Lung (tissue), 12 donors: ENCODE data around the gene SERP2. TPM values are rescaled to one million over a fixed set of nuclear protein-coding genes. Genes with fewer than 3 reads are reported as not detected.

Experiments
- ATAC-seq: fragments of 200-7000 bp; cut with Tn5 transposase; one replicate; pipeline ENCODE4 v1.9.1; 2020; ENCODE audit warnings: moderate number of reproducible peaks; ENCODE audit not compliant: insufficient read depth, low FRiP score
- DNase-seq, 3 donors: peaks; one replicate each; pipeline ENCODE4 v3.0.0-alpha.2; 2013 to 2017
- H3K27ac ChIP-seq, 2 donors: one replicate each; pipeline ENCODE4 v1.5.1; 2013; ENCODE audit warnings: mild to moderate bottlenecking in 2 of 2, moderate library complexity in 2 of 2, control low read depth in 1 of 2, inconsistent platforms in 1 of 2, low read depth in 1 of 2, low read length in 1 of 2
- H3K27me3 ChIP-seq, 3 donors: one replicate each; pipeline ENCODE4 v1.5.1; 2013; ENCODE audit warnings: low read length in 2 of 3; ENCODE audit not compliant: control insufficient read depth in 3 of 3, insufficient read depth in 3 of 3
- H3K36me3 ChIP-seq, 4 donors: one replicate each; pipeline ENCODE4 v1.5.1; 2013; ENCODE audit warnings: low read length in 4 of 4, mild to moderate bottlenecking in 1 of 4, moderate library complexity in 1 of 4; ENCODE audit not compliant: control insufficient read depth in 4 of 4, insufficient read depth in 4 of 4
- H3K4me1 ChIP-seq, 5 donors: one replicate each; pipeline ENCODE4 v1.5.1; 2013; ENCODE audit warnings: low read length in 5 of 5, mild to moderate bottlenecking in 2 of 5, moderate library complexity in 1 of 5; ENCODE audit not compliant: control insufficient read depth in 5 of 5, insufficient read depth in 5 of 5
- H3K4me3 ChIP-seq: one replicate; pipeline ENCODE4 v1.5.1; 2013; ENCODE audit warnings: mild to moderate bottlenecking, control low read depth, moderate library complexity
- H3K9ac ChIP-seq, 2 donors: one replicate each; pipeline ENCODE4 v1.5.1; 2013; ENCODE audit warnings: low read length in 2 of 2, control low read depth in 1 of 2; ENCODE audit not compliant: insufficient read depth in 1 of 2
- H3K9me3 ChIP-seq, 4 donors: one replicate each; pipeline ENCODE4 v1.5.1; 2013; ENCODE audit warnings: low read length in 3 of 4, mild to moderate bottlenecking in 1 of 4, moderate library complexity in 1 of 4; ENCODE audit not compliant: control insufficient read depth in 4 of 4, insufficient read depth in 3 of 4
- CTCF ChIP-seq: IDR thresholded peaks from 2 replicates; pipeline ENCODE4 v1.5.1; 2012; ENCODE audit warnings: mild to moderate bottlenecking; ENCODE audit errors: control extremely low read depth, extremely low read depth
- WGBS, 2 donors: extraction: QIAGEN DNeasy Blood & Tissue Kit; methylation state at CpG; one replicate each; pipeline ENCODE4 v1.1.7; 2013; 5-methylcytosine and 5-hydroxymethylcytosine counted together
- polyA plus RNA-seq, 2 donors: library from polyadenylated mRNA; stranded (reverse); fragments of 200-250 nt; gene quantifications; one replicate each; pipeline ENCODE4 v1.2.1, GENCODE V29; 2013
- total RNA-seq, 2 donors: library from RNA; depleted of rRNA in 1 of 2; stranded (reverse); fragments of >200 nt in 1 of 2; gene quantifications; one replicate each; pipeline ENCODE4 v1.2.1, GENCODE V29; 2014 to 2021
- donor health status: control.
- donor health status: control.
- donor health status: Bipolar disorder and iron deficiency.
- donor health status: healthy.
- donor health status: DM: yes; HTN: yes; CAD: no.

Gene SERP2
- total and polyA plus RNA-seq, 4 donors = 4.2 to 6.9 (median 5.9) TPM

GRCh38 chr13:44423824-44424223 is 50.2 kb downstream of the SERP2 start:
- Histone ChIP-seq H3K4me3 (no peak overlapping the region), H3K27ac (no peak overlapping the region), H3K9me3 (peaks cover 0 to 2% (median 0%) of the 10 kb centered on the region in 4 donors), H3K36me3 (no peaks in the 10 kb centered on the region), H3K9ac (no peak overlapping the region), H3K4me1 (peaks cover 0 to 5% (median 0%) of the 10 kb centered on the region in 5 donors), H3K27me3 (no peaks in the 10 kb centered on the region)
- WGBS, 2 donors = 93 to 96% methylated on average over 5 of the region's 5 CpGs
- DNase-seq (no peak), ATAC-seq (no peak)
- TF ChIP-seq CTCF = no peak

GRCh38 chr13:44425041-44425814 is 51.6 kb downstream of the SERP2 start:
- ATAC-seq (no peak), DNase-seq (no peak)
- Histone ChIP-seq H3K4me3 (no peak overlapping the region), H3K4me1 (peaks cover 0 to 5% (median 0%) of the 10 kb centered on the region in 5 donors), H3K27ac (no peak overlapping the region), H3K27me3 (no peaks in the 10 kb centered on the region), H3K36me3 (no peaks in the 10 kb centered on the region), H3K9me3 (peaks cover 0 to 2% (median 0%) of the 10 kb centered on the region in 4 donors), H3K9ac (no peak overlapping the region)
- 58 to 67% methylated on average over 9 of the region's 9 CpGs for WGBS, 2 donors
- no peak for TF ChIP-seq CTCF

- peaks cover 0 to 5% (median 0%) of the 10 kb centered on the region in 5 donors for H3K4me1 ChIP-seq
- H3K9ac ChIP-seq = no peak overlapping the region
- peaks cover 0 to 2% (median 0%) of the 10 kb centered on the region in 4 donors for H3K9me3 ChIP-seq
- TF ChIP-seq CTCF = no peak
- H3K27me3 ChIP-seq = no peaks in the 10 kb centered on the region
- DNase-seq = no peak
- no peaks in the 10 kb centered on the region for H3K36me3 ChIP-seq
- whole genome bisulfite sequencing, 2 donors = 98% methylated on average over 2 of the region's 2 CpGs
- H3K27ac ChIP-seq = no peak overlapping the region
- ATAC-seq = no peak
- no peak overlapping the region for H3K4me3 ChIP-seq
These were observed 52.1 kb downstream of the SERP2 start for GRCh38 chr13:44425815-44426078.

GRCh38 chr13:44426461-44426860 is 52.8 kb downstream of the SERP2 start:
- WGBS, 2 donors = 90 to 95% methylated on average over 3 of the region's 3 CpGs
- no peak for TF ChIP-seq CTCF

More at GRCh38 chr13:44426461-44426860, 52.8 kb downstream of the SERP2 start:
- no peak for ATAC-seq
- no peaks in the 10 kb centered on the region for H3K36me3 ChIP-seq
- H3K9ac ChIP-seq = no peak overlapping the region
- DNase-seq = no peak
- H3K4me3 ChIP-seq = no peak overlapping the region
- H3K9me3 ChIP-seq = peaks cover 0 to 2% (median 0%) of the 10 kb centered on the region in 4 donors
- peaks cover 0 to 6% (median 0%) of the 10 kb centered on the region in 5 donors for H3K4me1 ChIP-seq
- H3K27me3 ChIP-seq = no peaks in the 10 kb centered on the region
- no peak overlapping the region for H3K27ac ChIP-seq
